HG03135 (cell line): ENCODE data around the gene HOXD8.

ENCODE experiments used
- ATAC-seq: cut with Tn5 transposase; IDR thresholded peaks from one replicate; pipeline ENCODE4 v1.9.1; 2021; ENCODE audit warnings: mild to moderate bottlenecking, moderate library complexity; ENCODE audit not compliant: unreplicated experiment

The HOXD8 gene

GRCh38 chr2:176128172-176128981 is 1.1 kb upstream of the HOXD8 start:
- ATAC-seq: no peak

GRCh38 chr2:176129813-176130146 is 275 bp downstream of the HOXD8 start:
- no peak for ATAC-seq

DNA sequence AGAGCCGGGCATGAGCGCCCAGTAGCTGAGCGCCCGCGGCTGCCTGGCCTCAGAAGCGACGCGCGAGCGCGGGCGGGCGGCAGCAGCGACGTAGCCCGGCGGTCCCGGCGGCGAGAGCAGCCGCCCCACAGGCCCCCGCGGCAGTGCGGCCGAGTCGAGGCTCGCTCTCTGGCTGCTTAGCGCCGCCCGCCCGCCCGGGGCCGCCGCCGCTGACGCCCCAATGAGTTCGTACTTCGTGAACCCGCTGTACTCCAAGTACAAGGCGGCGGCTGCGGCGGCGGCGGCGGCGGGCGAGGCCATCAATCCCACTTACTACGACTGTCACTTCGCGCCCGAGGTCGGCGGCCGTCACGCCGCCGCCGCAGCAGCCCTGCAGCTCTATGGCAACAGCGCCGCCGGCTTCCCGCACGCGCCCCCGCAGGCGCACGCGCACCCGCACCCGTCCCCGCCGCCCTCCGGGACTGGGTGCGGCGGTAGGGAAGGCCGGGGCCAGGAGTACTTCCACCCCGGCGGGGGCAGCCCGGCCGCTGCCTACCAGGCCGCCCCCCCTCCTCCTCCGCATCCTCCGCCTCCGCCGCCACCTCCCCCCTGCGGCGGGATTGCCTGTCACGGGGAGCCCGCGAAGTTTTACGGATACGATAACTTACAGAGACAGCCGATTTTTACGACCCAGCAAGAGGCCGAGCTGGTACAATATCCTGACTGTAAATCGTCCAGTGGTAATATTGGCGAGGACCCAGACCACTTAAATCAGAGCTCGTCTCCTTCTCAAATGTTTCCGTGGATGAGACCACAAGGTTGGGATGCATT is 847 bp downstream of the HOXD8 start:
- no peak for ATAC-seq

- no peak for ATAC-seq
These were observed 1.7 kb downstream of the HOXD8 start for GRCh38 chr2:176130957-176131847.

DNA sequence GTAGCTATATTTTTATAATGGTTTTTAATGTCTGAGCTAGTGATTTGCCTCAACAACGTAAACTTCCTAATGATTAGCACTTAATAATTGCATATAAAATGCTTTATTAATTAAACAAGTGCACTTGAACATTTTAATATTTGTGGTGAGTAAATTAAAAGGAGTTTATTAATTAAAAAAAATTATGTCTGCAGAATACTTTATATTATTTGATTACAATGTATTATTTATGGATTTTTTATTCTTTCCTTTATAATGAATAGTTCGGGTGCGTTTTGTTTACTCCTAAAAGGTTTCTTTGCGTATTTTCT is 2.3 kb downstream of the HOXD8 start:
- no peak for ATAC-seq

DNA sequence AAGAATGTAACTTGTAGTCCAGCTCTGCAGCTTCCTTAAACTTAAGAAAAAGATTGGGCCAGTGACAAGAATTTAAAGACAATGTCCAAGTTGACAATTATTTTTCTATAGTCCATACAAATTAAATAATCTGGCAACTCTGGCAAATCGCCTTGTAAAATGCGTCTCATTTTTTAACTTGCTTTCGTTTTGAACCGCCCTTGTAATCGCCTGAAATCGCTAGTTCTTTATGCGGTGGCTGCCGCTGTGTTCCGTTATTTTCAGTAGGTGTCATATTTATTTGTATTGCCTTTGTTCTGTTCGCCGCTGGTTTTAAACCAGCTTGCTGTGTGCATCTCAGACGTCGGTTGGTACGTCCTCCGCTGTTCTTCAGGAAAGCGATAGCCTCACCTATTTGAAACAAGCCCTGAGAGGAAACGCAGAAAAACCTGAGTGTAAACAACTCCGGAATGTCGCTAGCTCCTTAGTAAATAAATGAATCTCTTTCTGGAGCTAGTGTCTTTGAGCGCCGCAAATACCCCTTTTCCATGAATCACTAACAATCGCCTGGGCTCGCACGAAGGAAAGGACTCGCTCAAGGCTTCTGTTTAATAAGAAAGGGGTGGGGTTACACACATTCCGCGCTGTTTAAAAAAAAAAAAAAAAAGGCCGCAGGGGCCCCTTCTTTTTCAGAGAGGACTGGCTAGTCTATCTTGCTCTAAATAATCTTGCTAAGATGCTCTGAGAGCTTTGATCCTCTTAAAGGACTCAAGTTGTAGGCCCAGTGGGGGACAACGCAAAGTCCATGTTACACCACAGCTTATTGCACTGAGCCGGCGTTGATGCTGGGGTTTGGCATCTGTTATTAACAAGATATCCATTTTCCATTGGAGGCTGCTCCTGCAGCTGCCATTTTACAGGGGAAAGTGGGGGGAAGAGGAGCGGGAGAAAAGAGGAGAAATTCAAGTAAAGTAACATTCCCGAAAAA is 3.0 kb downstream of the HOXD8 start:
- no peak for ATAC-seq

DNA sequence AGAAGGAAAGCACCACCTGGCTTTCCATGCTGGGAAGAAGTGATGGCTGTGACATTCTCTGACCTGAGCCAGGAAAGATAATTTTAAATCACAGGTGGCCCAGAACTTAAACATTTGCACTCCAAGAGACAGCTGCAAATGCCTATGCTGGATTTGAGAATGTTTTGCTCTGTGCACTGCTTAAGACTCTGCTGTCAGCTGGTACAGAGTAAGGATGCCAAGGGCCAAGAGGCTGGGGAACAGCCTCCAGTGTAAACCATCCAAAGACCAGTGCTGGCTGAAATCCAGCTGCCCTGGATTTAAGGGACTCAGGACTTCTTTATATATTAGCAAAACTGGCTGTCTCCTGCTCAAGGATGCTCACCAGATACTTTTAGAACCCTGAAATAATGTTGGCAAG is 3.9 kb downstream of the HOXD8 start:
- ATAC-seq: no peak

GRCh38 chr2:176134035-176134434 is 4.5 kb downstream of the HOXD8 start:
- ATAC-seq: no peak

DNA sequence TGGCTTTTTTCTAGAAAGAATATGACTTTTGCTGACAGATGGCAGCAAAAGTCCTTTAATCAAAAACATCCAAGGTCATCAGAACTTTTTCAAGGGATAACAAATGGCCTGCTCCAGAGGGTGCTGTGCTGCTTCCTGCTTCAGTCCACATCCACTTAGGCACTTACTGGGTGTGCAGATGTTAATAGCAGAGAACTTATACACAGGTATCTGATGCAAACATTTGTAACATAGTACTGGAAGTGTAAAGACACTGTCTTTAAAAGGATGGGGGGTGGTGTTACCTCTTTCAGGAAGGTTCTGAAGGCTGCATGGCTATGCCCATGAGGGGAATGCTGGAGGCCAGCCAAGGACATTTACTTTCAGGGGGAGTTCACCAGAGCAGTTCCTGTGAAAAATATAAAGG is 5.5 kb downstream of the HOXD8 start:
- no peak for ATAC-seq

DNA sequence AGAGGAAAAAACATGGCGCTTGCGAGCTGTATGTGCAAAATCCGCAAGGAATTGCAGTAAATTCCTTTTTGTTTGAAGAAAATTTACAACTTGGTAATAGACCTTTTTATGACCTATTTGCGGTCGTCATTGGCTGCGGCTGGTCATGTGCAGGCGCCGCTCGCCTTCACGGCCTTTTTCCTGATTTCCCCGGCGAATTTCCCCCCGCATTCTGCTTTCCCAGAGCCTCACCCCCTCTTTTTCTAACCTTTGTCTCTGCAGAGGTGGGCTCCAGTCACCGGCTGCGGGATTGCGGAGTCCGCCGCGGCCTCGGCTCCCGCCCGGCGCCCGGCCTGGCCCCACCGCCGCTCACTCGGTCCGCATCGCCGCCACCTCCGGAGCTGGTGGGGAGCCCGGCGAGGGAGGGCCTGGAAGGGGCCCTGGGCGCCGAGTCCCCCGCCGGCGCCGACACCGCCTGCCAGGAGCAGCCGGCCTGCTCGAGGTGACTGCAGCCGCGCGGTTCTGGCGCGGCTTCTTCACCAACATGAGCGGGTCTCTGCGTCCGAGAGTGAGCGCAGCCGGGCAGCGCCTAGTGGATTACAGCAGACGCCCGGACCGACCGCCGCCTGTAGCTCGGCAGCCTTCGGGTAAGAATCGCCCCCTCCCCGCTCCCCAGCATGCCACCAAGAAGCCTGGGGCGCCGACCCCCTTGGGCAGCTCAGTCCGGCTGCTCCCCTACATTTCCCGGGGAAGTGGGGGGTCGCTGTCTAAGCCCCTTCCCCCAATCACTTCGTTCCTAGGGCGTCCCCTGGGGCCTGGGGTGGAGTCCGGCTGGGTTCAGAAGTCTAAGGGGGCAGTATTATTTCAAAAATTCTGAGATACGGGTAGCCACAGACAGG is 7.1 kb downstream of the HOXD8 start:
- ATAC-seq: no peak

- ATAC-seq: no peak
These were observed 7.7 kb downstream of the HOXD8 start for GRCh38 chr2:176137252-176137580.

DNA sequence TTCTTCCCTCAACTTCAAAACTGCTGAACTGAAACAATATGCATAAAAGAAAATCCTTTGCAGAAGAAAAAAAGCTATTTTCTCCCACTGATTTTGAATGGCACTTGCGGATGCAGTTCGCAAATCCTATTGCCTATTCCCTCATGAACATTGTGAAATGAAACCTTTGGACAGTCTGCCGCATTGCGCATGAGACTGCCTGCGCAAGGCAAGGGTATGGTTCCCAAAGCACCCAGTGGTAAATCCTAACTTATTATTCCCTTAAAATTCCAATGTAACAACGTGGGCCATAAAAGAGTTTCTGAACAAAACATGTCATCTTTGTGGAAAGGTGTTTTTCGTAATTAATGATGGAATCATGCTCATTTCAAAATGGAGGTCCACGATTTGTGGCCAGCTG is 8.4 kb downstream of the HOXD8 start:
- no peak for ATAC-seq

DNA sequence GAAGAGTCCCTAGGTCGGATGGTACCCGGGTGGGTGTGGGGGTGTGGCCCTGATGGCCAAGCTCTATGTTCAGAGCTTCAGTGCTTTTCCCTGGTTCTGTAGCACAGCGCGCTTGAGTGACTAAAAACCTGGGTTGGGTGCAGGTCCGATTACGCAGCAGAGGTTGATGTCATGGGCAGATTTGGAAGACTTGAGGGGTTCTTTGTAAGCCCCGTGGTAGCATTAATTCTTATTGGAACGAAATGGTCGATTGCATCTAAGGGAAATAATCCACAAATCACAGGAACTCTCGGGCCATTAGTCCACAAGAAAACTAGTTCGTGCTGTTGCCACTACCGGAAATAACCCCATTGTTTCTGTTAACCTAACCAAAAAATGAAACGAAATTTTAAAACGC is 9.0 kb downstream of the HOXD8 start:
- ATAC-seq: no peak

DNA sequence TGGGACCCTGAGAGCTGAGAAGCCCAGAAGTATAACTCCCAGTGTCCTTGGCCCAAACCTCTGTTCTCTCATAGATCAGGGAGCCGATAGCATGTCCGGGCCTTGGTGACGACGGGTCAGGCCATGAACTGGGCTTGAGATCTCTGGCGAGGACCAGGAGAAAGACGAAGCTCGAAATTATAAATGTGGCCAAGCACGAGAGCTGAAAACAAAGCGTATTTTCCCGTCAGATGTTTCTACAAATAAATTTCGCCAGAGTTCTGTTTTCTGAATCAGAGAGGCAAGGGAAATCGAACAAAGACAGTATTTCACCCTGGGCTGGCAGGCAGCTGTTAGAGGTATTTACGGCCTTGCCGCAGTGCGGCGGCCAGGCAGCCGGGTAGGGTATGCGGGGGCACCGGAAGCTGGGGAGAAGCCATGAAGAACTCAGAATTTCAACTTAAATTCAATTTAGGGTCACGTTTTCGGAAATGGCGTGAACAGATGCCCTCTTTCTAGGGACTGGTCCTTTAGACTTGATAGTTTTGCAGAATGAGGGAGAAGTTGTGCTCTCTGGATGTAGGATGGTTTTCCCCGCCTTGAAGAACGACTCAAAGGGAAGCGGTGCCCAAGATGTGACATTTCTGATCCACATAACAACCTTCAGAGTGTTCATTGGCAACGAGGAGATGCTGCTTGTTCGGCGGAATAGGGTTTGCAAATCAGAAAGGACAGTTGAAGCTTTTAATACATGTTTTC is 9.6 kb downstream of the HOXD8 start:
- ATAC-seq: no peak

DNA sequence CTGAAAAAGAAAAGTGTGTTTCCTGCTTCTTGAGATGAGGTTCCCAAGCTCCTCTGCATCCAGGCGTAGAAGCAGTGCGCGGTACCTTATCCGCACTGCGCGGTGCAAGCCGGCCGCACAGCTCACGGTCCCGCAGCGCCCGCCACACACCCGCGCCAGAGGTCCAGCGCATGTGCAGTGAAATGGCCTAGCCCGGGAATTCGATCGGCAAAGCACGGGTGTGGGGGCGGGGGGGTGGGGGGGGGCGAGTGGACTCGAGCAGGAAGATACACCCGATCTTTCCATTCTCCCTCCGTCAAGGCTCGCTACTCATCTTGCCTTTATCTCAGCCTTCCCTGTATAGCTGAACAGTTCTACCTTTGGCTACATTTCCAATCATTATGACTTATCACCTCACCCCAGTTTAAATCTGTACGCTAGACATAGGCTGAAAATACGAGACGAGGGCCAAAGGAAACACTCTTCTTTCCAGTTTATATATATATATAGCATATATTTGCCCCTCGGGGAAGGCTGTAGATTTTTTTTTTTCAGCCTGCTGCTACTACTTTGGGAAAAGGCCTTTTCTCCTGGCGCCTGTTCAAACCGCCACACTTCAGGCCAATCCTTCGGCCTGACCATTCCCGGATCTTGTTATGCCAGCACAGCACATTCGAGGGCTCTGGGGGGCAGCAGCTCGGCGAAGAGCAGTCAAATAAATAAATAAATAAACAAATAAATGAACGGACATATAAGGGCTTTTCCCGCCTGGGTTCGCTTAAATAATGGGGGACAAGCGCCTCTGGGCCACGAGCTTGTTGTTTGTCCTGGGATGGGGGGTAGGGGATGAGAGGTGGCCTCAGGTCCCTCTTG is 10.4 kb downstream of the HOXD8 start:
- ATAC-seq: no peak

GRCh38 chr2:176140513-176141317 is 11.2 kb downstream of the HOXD8 start:
- ATAC-seq: peak; percentile 92

GRCh38 chr2:176142281-176142680 is 12.8 kb downstream of the HOXD8 start:
- no peak for ATAC-seq
